ENCODE measurements around the gene PTPRB.

GRCh38 chr12:70640901-70641300 lies 3.7 kb upstream of the PTPRB start:
- TF ChIP-seq CTCF (IDR thresholded peaks at IDR 0.05; ENCODE audit: borderline replicate concordance, extremely low read depth, low read length, poor library complexity, severe bottlenecking) (no peak), EZH2 (IDR thresholded peaks at IDR 0.05; ENCODE audit: borderline replicate concordance, low read depth, low read length, severe bottlenecking) (no peak)

All from DND-41 (cell line).